Adipose tissue (tissue), 3 donors: ENCODE measurements around the gene HAL. TPM values are rescaled to one million over a fixed set of nuclear protein-coding genes. Genes with fewer than 3 reads are reported as not detected.

Experiments used
- H3K27ac ChIP-seq: one replicate; pipeline ENCODE4 v1.5.1; 2013; ENCODE audit warnings: low read depth, low read length
- WGBS, 3 donors: extraction: QIAGEN DNeasy Blood & Tissue Kit; methylation state at CpG; one replicate each; pipeline ENCODE4 v1.1.7; 2013; 5-methylcytosine and 5-hydroxymethylcytosine counted together
- polyA plus RNA-seq, 3 donors: library from polyadenylated mRNA; stranded (reverse); fragments of 200-250 nt; gene quantifications; one replicate each; pipeline ENCODE4 v1.2.3, GENCODE V29; 2013
- donor health status: healthy with polysubstance abuse.
- donor health status: Bipolar disorder and iron deficiency.
- donor health status: healthy.

HAL gene
- polyA plus RNA-seq, 3 donors, result 0.30 to 3.7 (median 1.8) TPM

DNA sequence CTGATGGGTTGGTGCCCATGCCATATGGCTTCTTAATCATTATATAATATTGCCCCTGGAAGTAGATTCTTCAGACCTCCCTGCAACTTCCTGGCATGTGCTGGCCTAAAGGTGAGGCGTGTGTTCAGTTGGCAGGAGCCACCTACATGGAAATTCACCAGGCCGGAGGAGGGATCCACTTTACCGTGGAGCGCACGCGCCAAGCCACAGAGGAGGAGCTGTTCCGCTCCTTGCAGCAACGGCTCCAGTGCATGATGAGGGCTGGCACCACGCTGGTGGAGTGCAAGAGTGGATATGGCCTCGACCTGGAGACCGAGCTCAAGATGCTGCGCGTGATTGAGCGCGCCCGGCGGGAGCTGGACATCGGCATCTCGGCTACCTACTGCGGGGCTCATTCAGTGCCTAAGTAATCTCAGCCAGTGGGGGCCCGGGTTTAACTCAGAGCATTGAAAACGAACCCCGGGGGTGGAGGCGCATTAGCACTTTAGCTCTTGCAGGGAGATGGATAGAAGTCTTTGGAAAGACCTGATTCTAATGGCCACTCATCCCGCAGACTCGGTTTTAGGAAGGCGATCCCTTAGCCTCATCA, 39.5 kb downstream of the HAL start:
- WGBS, 3 donors, result 66 to 74% (median 72%) methylated on average over 27 of the region's 27 CpGs
- no peak overlapping the region for H3K27ac ChIP-seq

GRCh38 chr12:95955549-95956159, 40.5 kb downstream of the HAL start:
- no peak overlapping the region for H3K27ac ChIP-seq
- 84 to 88% (median 84%) methylated on average over 7 of the region's 7 CpGs for WGBS, 3 donors

- no peak overlapping the region for H3K27ac ChIP-seq
- WGBS, 3 donors, result 19 to 68% (median 36%) methylated on average over 1 of the region's 1 CpG
Observed at GRCh38 chr12:95953000-95953399, 43.1 kb downstream of the HAL start.

DNA sequence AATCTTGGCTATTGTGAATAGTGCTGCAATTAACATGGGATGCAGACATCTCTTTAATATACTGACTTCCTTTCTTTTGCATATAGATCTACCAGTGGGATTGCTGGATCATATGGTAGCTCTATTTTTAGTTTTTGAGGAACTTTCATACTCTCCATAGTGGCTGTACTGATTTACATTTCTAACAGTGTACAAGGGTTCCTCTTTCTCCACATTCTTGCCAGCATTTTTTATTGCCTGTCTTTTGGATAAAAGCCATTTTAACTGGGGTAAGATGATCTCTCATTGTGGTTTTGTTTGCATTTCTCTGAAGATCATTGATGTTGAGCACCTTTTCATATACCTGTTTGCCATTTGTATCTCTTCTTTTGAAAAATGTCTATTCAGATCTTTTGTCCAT, 44.6 kb downstream of the HAL start:
- H3K27ac ChIP-seq, result no peak overlapping the region

DNA sequence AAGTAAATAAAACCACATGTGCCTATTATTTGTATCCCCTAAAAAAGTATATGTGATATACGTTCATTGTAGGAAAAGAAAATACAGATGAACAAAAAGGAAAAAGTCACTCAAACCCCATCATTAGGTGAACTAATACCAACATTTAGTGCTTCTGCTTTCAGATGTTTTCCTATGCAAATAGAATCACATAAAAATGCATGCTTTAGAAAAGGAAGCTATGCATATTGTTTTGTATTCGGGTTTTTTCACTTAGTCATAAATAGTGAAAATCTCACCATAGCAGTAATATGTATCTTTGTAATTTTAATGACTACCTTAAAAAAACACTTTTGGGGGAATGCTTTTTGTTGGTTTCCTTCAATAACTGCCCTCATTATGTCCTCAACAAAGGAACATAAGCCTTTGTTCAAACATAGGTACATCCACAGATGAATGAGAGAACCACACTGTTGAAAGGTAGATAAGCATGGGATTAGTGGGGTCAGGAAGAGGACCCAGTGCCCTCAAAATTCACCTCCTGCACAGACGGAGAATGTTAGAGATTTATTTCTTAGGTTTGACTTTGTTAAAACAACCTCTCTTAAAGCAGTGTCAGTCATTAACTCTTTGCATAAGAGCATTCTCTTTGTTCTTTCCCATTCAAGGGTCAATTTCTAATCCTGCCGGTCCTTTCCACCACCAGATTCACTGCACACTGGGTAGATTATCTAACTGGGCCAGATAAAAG, 46.5 kb downstream of the HAL start:
- no peak overlapping the region for H3K27ac ChIP-seq
- 58 to 72% (median 68%) methylated on average over 4 of the region's 4 CpGs for WGBS, 3 donors

DNA sequence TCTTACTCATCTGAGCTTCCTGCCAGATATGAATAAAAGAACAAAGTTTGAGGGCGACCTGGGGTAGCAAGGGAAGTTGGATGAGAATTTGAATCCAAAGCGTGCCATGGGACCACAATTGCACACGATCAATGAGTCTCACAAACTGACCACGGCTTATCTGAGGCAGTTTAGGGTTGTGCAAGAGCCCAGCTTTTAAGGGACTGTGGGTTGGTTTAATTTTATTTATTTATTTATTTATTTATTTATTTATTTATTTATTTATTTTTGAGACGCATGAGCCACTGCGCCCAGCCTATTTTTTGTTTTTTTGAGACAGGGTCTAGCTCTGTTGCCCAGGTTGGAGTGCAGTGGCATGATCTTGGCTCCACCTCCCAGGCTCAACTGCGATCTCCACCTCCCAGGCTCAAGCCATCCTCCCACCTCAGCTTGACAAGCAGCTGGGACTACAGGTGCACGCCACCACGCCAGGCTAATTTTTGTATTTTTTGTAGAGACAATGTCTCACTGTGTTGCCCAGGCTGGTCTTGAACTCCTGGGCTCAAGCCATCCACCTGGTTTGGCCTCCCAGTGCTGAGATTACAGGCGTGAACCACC, 51.9 kb downstream of the HAL start:
- H3K27ac ChIP-seq, result no peak overlapping the region
- WGBS, 3 donors, result 80 to 89% (median 87%) methylated on average over 10 of the region's 10 CpGs

DNA sequence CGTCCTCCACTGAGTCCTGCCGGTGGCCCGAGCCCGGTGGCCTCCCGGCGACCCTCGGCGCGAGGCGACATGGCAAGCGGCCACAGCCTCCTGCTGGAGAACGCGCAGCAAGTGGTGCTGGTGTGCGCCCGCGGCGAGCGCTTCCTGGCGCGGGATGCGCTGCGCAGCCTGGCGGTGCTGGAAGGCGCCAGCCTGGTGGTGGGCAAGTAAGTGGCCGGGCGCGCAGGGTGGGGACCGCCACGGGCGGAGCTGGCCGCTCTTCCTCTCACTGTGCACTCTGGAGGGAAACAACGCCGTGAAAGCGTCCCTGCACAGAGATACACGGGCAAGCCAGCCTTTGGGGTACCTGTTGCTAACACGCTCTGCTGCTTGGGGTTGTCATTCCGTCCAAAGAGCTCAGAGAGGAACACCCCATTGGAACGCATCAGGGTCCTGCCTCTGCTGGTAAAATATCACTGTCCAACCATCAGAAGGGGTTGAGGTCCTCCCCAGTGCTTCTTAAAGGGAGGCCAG, 52.8 kb downstream of the HAL start, which contains the start of gene AMDHD1:
Gene AMDHD1, plus strand, starts transcription at position 2 of the 513 bp plus-strand sequence. Its CDS starts 68 bp downstream, at position 70.
- 0 to 1% (median 1%) methylated on average over 37 to 38 of the region's 38 CpGs for WGBS, 3 donors
- no peak within 1 kb of the TSS for H3K27ac ChIP-seq

DNA sequence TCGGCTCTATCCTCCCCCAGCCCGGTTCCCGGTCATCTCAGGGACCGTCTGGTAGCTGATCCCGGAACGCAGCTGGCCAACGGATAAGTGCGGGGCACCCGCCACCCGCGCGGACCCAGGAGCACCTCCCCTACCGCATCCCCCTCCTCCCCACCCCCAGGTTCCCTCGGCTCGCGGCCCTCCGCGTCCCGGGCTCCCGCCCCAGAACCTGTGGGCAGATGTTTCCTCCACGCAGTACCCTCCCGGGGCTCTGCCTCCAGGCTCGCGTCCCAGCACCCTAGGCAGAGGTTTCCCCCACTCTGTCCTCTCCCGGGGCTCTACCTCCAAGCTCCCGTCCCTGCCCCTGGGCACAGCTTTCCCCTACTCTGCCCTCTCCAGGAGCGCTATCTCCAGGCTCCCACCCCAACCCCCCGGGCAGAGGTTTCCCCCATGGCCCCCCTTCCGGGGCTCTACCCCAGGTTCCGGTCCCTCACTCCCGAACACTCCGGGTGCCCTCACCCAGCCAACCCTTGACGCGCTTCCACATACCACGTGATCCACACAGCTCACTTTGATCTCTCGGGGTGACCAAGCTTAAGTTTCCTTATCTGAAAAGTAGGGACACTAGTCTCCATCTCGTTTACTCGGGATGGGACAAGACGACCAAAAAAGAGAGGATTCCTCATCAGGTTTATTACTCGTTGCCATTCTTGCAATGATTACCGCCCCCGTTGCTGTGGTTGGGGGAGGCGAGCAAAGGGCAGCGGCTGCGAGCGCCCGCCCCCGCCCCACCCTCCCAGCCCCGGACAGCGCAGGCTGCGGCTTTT, 53.4 kb downstream of the HAL start, which contains the start of gene CCDC38:
Gene CCDC38, minus strand, starts transcription at position 91 of the 806 bp plus-strand sequence. CDS start 6,105 bp downstream, outside the sequence.
- WGBS, 3 donors, result 0 to 1% (median 1%) methylated on average over 47 to 51 of the region's 51 CpGs

DNA sequence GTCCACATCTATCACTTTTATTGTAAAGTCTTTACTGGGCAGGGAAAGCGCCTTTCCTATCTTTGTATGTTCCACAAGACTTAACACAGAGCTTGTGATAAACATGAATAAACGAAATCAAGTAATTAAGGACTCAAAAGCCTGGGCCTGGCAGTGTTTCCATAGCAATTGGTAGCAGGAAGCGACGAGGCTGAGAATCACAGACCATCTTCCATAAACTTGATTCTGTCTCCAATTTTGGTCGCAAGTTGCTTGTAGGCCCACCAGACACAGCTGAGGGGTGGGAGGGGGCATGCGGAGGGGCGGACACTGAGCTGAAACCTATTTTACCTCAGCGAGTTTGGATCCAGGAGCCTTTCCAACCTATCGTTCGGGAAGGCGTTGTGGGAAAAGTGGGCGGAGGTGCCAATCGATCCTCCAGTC, 54.0 kb downstream of the HAL start:
- WGBS, 3 donors, result 10 to 17% (median 11%) methylated on average over 13 of the region's 13 CpGs
- H3K27ac ChIP-seq, result no peak overlapping the region

More for the DNA sequence above, 53.4 kb downstream of the HAL start, which contains the start of gene CCDC38:
- no peak within 1 kb of the TSS for H3K27ac ChIP-seq

- WGBS, 3 donors, result 56 to 79% (median 76%) methylated on average over 6 of the region's 6 CpGs
- no peak overlapping the region for H3K27ac ChIP-seq
Observed at GRCh38 chr12:95940514-95940913, 55.6 kb downstream of the HAL start.

Other genes with a start within 250 kb of the HAL start
- 10 to 100 TPM; 10.2 to 12.9 (median 11.1) TPM for gene NTN4, start 205.6 kb downstream of the HAL start, polyA plus RNA-seq
- gene SNRPF, start 137.4 kb downstream of the HAL start, polyA plus RNA-seq, result 10 to 100 TPM; 10.9 to 39.3 (median 24.4) TPM
- under 1 TPM in 1 of 3 donors, not detected in 2; 0.03 TPM for gene CCDC38, start 53.7 kb downstream of the HAL start, polyA plus RNA-seq
- gene AMDHD1, start 53.0 kb downstream of the HAL start, polyA plus RNA-seq, result 1 to 10 TPM in 2 of 3 donors, under 1 TPM in 1; 0.67 to 1.2 (median 1.2) TPM
- 10 to 100 TPM; 36.9 to 40.9 (median 39.9) TPM for gene LTA4H, start 39.2 kb upstream of the HAL start, polyA plus RNA-seq
- gene ELK3, start 198.0 kb upstream of the HAL start, polyA plus RNA-seq, result 10 to 100 TPM in 2 of 3 donors, 1 to 10 TPM in 1; 4.7 to 28.1 (median 26.3) TPM